ENCODE results near the gene FAM216A.
"Not testable (repeated sequence)": the region's sequence is repeated elsewhere in the genome, so short reads cannot be mapped to it uniquely, and the experiment has no call there.

FAM216A gene

DNA sequence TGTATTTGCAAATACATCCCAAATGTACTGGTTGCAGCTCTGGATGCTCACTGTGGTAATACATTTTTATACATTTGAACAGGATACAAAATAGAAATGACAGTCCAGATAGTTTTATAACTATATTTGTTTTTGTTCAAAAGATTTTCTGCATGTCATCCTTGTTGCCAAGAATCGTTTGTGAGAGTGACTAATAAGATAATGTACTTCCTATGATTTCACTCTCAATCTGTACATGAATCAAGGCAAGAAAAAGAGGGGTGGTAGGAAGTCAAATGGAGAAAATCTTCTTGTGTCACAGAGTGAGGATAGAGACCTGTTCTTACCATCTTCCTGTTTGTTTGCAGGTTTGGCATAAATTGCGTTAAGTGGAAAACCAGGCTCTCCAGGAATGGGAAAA lies 32.4 kb upstream of the FAM216A start:
- no peak overlapping the region for H3K4me3 ChIP-seq (ENCODE audit: low read depth, low read length)
- TF ChIP-seq, protein P1, sequence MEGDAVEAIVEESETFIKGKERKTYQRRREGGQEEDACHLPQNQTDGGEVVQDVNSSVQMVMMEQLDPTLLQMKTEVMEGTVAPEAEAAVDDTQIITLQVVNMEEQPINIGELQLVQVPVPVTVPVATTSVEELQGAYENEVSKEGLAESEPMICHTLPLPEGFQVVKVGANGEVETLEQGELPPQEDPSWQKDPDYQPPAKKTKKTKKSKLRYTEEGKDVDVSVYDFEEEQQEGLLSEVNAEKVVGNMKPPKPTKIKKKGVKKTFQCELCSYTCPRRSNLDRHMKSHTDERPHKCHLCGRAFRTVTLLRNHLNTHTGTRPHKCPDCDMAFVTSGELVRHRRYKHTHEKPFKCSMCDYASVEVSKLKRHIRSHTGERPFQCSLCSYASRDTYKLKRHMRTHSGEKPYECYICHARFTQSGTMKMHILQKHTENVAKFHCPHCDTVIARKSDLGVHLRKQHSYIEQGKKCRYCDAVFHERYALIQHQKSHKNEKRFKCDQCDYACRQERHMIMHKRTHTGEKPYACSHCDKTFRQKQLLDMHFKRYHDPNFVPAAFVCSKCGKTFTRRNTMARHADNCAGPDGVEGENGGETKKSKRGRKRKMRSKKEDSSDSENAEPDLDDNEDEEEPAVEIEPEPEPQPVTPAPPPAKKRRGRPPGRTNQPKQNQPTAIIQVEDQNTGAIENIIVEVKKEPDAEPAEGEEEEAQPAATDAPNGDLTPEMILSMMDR (IDR thresholded peaks at IDR 0.05; ENCODE audit: borderline replicate concordance, insufficient read depth, low read depth, low read length), result no peak

DNA sequence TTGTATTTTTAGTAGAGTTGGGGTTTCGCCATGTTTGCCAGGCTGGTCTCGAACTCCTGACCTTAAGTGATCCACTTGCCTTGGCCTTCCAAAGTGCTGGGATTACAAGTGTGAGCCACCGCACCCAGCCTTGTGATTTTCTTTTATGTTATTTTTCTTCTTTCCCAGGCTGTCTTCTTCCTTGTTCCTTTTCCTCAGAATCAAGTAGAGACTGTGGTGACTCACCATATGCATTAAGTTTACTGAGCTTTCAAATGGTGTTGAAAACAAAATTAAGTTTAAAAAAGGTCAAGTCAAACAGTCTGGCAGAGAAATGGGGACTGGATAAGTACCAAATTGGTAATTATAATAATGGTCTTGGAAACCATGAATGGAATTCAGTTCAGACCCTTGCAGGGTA lies 24.2 kb upstream of the FAM216A start:
- no peak overlapping the region for H3K4me3 ChIP-seq (ENCODE audit: low read depth, low read length)
- TF ChIP-seq, protein P1 (IDR thresholded peaks at IDR 0.05; ENCODE audit: borderline replicate concordance, insufficient read depth, low read depth, low read length), result no peak

DNA sequence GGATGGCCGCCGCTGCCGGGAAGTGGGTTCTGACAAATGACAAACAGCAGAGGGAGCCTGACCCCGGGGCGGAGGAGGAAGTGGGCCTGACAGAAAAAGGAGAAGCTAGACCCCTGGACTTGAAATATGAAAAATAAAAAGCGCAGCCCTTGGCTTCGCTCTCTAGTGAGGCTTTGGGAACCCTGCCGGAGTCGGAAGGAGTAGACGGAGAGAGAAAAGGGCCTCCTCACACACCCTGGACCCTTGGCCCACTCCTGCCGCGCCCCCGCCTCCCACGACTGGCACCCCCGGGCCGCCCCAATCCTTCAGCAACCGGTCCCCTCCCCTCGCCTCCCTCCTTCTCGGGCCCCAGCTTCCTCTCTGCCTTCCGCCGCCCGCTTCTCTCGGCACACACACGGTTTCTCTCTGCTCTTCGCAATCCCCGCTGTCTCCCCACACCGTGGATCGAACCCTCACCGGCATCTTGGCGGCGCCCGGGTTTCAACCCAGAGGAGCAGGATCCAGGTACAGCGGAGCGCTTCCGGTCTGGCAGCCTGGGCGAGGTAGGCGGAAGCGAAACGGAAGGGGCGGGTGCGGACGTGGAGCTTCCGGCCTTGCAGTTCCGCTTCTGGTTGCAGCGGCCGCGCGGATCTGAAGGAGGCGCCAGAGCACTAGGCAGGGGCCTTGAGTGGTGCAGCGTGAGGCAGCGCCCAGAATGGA lies 18.7 kb upstream of the FAM216A start, which contains the start of gene ARPC3:
ARPC3 (minus strand) TSS at position 539 of the 699 bp plus-strand sequence; CDS start at position 462, 77 bp downstream.
- peak within 1 kb of the TSS; percentile 85 for H3K4me3 ChIP-seq (ENCODE audit: low read depth, low read length)
- TF ChIP-seq, protein P1 (IDR thresholded peaks at IDR 0.05; ENCODE audit: borderline replicate concordance, insufficient read depth, low read depth, low read length), result peak; percentile 96

DNA sequence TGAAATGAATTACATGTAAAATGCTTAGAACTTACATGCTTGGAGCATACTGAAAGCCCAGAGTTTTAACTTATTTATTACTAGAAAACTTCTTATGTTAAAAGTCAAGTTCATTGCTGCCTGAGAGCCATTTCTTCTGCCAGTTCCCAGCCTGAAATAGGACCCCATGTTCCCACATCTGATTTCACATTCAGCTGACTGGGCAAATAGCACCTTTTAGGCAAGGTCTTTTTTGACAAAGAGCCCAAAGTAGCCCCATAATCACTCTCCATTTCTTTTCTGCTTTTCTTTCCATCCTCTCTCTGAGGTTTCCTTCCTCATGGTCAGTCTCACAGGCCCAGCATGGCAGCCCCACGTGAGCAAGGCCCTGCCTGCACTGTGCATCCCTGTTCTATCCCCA lies 17.4 kb upstream of the FAM216A start:
- TF ChIP-seq, protein P1 (IDR thresholded peaks at IDR 0.05; ENCODE audit: borderline replicate concordance, insufficient read depth, low read depth, low read length), result no peak
- no peak overlapping the region for H3K4me3 ChIP-seq (ENCODE audit: low read depth, low read length)

DNA sequence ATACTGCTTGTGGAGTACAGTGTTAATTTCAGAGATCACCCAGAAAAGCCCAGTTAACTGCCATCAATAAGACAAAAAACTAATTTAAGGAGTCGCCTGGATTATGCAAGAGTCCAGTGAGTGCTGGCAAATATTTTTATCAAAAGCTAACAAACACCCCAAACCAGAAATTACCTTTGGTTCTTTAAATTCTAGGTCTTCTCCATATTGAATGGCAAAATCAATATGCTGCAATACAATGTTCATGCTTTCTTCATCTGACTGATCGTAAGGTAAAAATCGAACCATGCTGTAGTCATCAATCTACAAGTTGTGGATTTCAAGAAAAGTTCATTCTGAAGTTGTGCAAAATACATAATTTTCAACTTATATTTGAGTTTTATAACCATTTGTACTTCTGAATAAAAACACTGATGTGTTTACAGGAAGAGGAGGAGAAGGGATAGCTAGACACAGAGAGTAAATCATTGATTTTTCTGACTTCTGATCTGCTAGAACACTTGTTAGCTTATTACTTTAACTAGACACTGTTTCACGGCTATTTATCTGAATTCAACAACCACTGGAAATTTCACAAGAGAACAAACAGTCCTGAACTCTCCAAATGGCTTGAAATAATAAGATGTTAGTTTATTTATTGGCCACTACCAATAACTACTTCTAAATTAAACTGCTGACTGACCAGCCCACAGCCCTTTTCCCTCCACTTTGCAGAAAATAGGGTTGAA lies 14.9 kb upstream of the FAM216A start:
- H3K4me3 ChIP-seq (ENCODE audit: low read depth, low read length), result no peak overlapping the region
- TF ChIP-seq, protein P1 (IDR thresholded peaks at IDR 0.05; ENCODE audit: borderline replicate concordance, insufficient read depth, low read depth, low read length), result no peak

DNA sequence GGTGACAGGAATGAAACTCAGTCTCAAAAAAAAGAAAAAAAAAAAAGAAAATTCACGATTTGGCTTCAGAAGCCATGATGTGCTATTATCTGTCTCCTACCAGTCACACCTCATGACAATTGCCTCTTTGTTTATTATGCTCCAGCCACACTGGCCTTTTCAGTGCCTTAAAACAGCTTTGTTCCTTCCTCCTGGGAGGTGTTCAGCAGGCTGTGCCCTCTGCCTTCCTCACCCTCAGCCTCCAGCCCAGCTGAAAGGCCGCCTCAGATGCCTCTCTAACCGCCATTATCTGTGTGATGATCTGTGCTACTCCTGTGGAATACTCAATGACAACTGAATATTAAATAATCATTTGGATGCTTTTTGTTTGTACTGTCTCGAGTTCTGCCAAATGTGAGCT lies 9.9 kb upstream of the FAM216A start:
- H3K4me3 ChIP-seq (ENCODE audit: low read depth, low read length), result no peak overlapping the region
- TF ChIP-seq, protein P1 (IDR thresholded peaks at IDR 0.05; ENCODE audit: borderline replicate concordance, insufficient read depth, low read depth, low read length), result no peak

DNA sequence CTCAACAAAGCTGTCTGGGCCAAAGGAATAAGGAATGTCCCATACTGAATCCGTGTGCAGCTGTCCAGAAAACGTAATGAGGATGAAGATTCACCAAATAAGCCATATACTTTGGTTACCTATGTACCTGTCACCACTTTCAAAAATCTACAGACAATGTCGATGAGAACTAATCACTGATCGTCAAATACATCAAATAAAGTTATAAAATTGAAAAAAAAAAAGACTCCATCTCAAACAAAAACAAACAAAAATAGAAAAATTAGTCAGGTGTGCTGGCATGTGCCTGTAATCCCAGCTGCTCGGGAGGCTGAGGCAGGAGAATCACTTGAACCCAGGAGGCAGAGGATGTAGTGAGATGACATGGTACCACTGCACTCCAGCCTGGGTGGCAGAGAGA lies 7.5 kb upstream of the FAM216A start:
- H3K4me3 ChIP-seq (ENCODE audit: low read depth, low read length), result not testable (repeated sequence)

Data from GM12875 (cell line).